GM12878 (cell line): ENCODE data around the gene SHROOM3.

Source experiments
- EP300 ChIP-seq, 2 experiments: fragments of 150-350 bp in 1 of 2; IDR thresholded peaks; 2 replicates each; pipeline ENCODE4 v1.6.1; 2011 to 2012; ENCODE audit warnings: low read depth in 2 of 2, low read length in 2 of 2, borderline replicate concordance in 1 of 2, improper control_type of control experiment in 1 of 2, inconsistent platforms in 1 of 2; ENCODE audit not compliant: control insufficient read depth in 1 of 2
- EZH2 ChIP-seq: IDR thresholded peaks from 2 replicates; pipeline ENCODE4 v1.6.1; 2012; ENCODE audit warnings: low read depth, mild to moderate bottlenecking, control low read depth, inconsistent platforms, low read length, borderline replicate concordance; ENCODE audit not compliant: control insufficient read depth
- GABPA ChIP-seq: IDR thresholded peaks from 2 replicates; pipeline ENCODE4 v1.6.1; 2014; ENCODE audit warnings: antibody characterized with exemption, low read depth, mild to moderate bottlenecking, inconsistent platforms
- POLR2A ChIP-seq: IDR thresholded peaks from 2 replicates; pipeline ENCODE4 v1.6.1; 2011; ENCODE audit warnings: low read depth, mild to moderate bottlenecking, low read length
- ZBTB11 ChIP-seq: fragments of 450-650 bp; formaldehyde crosslinking; IDR thresholded peaks from 2 replicates; pipeline ENCODE4 v1.5.0; 2022; ENCODE audit warnings: mild to moderate bottlenecking, missing genetic modification characterization
- ZNF274 ChIP-seq: IDR thresholded peaks from one replicate; pipeline ENCODE4 v1.8.0; 2011; ENCODE audit not compliant: insufficient read length, insufficient read depth

GRCh38 chr4:76628251-76628650 lies 193.2 kb downstream of the SHROOM3 start:
- TF ChIP-seq EP300 (IDR thresholded peaks at IDR 0.05; ENCODE audit: borderline replicate concordance in 1 of 2, control insufficient read depth in 1 of 2, low read depth in 2 of 2, low read length in 2 of 2) (no peak), ZNF274 (no peak), EZH2 (no peak), ZBTB11 (CRISPR knock-in tag) (no peak), GABPA (no peak), POLR2A (no peak)
